T-helper 2 cell treated with Interferon-gamma antibody and Interleukin-4, amounts not matched to agents 5 μg/mL and 100 μg/mL, for 36 hours (primary cell): Measurements from ENCODE around the gene MAVS.
"Not testable (repeated sequence)": the region's sequence is repeated elsewhere in the genome, so short reads cannot be mapped to it uniquely, and the experiment has no call there.

Experiments
- DNase-seq: peaks from one replicate; pipeline ENCODE4 v3.0.0; 2021; ENCODE audit warnings: low spot score
- H3K27ac Mint-ChIP-seq: one replicate; pipeline ENCODE4 v1.8.0; 2021; ENCODE audit warnings: mild to moderate bottlenecking, mixed read lengths
- H3K27me3 Mint-ChIP-seq: one replicate; pipeline ENCODE4 v1.8.0; 2021; ENCODE audit warnings: low read depth, mixed read lengths
- H3K36me3 Mint-ChIP-seq: one replicate; pipeline ENCODE4 v1.8.0; 2021; ENCODE audit warnings: low read depth, mixed read lengths
- H3K4me1 Mint-ChIP-seq: one replicate; pipeline ENCODE4 v1.8.0; 2021; ENCODE audit warnings: low read depth, mixed read lengths
- H3K4me3 Mint-ChIP-seq: one replicate; pipeline ENCODE4 v1.8.0; 2022; ENCODE audit warnings: mild to moderate bottlenecking, moderate library complexity, mixed read lengths
- H3K9me3 Mint-ChIP-seq: one replicate; pipeline ENCODE4 v1.8.0; 2021; ENCODE audit warnings: mixed read lengths

Gene MAVS

DNA sequence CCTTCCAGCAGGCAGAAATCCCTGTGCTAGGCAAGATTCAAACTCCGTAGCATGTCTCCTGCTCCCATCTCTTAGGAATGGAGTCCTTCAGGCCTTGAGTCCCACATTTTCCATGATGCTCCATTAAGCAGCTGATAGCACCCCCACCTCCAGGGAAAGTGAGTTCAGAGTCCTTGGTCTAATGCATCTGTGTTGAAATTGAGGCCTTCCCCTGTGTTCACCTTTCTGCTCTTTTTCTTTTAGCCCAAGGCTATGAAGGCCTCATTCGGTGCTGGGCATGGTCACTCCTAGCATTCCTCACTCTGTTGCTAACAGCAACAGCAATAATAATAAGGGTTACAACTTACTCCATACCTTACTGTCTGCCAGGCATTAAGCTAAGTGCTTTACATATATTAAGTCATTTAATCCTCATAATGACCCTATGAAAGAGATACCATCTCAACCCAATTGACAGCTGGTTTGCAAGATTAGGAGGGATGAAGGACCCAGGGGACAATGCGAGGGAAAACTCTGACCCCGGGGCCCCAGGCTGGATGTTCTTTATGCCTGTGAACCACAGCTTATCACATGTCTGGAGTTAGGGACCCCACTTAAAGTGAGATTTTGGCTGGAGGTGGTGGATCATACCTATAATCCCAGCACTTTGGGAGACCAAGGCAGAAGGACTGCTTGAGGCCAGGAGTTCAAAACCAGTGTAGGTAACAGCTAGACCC, 25.1 kb downstream of the MAVS start:
- Mint-ChIP-seq H3K4me1 (peaks cover 4% of the 10 kb centered on the region), H3K4me3 (no peak overlapping the region), H3K36me3 (peaks cover 45% of the 10 kb centered on the region), H3K27me3 (no peaks in the 10 kb centered on the region), H3K9me3 (no peaks in the 10 kb centered on the region), H3K27ac (no peak overlapping the region)
- DNase-seq, result no peak

DNA sequence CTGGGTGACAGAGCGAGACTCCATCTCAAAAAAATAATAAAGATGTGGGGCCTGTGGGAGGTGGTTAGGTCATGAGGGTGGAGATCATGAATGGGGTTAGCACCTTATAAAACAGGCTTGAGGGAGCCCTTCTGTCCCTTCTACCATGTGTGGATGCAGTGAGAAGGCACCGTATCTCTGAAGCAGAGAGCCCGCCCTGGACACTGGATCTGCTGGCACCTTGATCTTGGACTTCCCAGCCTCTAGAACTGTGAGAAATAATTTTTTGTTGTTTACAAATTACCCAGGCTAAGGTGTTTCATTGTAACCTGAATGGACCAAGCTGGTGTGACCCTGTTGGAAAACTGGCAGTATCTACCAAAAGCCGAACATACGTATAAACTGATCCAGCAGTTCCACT, 26.9 kb downstream of the MAVS start:
- H3K36me3 Mint-ChIP-seq, result peaks cover 46% of the 10 kb centered on the region
- no peaks in the 10 kb centered on the region for H3K27me3 Mint-ChIP-seq
- H3K27ac Mint-ChIP-seq, result no peak overlapping the region
- DNase-seq, result no peak
- H3K9me3 Mint-ChIP-seq, result no peaks in the 10 kb centered on the region
- H3K4me1 Mint-ChIP-seq, result peaks cover 6% of the 10 kb centered on the region
- H3K4me3 Mint-ChIP-seq, result no peak overlapping the region

DNA sequence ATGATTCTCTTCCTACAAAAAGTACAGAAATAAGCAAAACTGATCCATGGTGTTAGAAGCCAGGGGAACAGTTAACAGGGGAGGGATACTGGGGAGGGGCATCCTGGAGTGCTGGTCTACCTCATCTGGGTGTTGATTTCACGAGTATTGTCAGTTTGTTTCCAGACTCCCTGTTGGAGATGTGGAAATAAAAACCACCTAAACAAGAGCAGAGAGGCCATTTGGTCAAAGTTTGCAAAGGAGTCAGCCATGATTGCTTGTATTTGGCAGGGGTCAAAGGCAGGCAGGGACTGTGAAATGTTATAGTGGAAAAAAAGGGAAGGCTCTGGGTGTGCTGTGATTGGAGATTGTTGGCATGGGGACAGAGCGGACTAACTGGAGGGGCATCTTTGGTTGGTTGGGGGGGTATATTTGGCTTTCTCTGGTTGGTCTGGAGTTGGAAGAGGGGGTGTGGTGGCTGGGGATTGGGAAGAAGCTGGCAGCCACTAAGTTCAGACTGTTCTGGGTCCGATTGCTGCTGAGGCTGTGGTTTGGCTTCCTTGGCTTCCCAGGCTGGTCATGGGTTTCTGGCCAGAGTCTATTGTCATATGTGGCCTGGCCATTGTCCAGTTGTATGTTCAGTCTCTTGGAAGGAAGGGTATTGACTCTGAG, 27.7 kb downstream of the MAVS start:
- Mint-ChIP-seq H3K4me1 (peaks cover 6% of the 10 kb centered on the region), H3K9me3 (no peaks in the 10 kb centered on the region)

DNA sequence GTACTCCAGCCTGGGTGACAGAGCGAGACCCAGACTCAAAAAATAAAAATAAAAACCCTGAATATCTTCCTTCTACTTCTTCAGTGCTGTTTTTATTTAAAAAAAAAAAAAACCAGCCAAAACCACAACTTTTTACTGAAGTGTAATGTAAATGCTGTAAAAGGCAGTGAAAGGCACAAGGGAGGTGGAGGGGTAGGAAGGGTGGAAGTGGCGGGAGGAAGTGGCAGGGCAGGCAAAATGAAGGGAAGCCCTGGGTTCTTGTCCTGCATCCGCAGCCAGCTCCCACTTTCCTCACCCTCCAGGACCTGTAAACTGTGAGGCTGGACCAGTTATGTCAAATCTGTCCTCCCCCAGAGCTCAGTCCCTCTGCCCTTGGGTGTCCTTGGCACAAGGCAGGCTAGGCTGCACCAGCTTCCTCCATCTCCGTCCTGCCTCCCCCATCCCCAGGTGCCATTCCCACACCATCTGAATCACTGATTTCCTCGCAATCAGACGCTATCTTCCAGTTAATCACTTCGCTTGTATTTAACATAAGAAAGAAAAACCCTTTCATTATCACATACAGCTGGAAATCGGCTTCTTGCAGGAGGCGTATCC, 28.8 kb downstream of the MAVS start:
- Mint-ChIP-seq H3K4me3 (no peak overlapping the region), H3K27ac (no peak overlapping the region), H3K9me3 (no peaks in the 10 kb centered on the region), H3K27me3 (no peaks in the 10 kb centered on the region), H3K36me3 (peaks cover 49% of the 10 kb centered on the region), H3K4me1 (peaks cover 6% of the 10 kb centered on the region)
- no peak for DNase-seq

More for the DNA sequence above, 27.7 kb downstream of the MAVS start:
- Mint-ChIP-seq H3K36me3 (peaks cover 49% of the 10 kb centered on the region), H3K4me3 (no peak overlapping the region), H3K27ac (peak overlapping the region; percentile 3), H3K27me3 (no peaks in the 10 kb centered on the region)
- no peak for DNase-seq

DNA sequence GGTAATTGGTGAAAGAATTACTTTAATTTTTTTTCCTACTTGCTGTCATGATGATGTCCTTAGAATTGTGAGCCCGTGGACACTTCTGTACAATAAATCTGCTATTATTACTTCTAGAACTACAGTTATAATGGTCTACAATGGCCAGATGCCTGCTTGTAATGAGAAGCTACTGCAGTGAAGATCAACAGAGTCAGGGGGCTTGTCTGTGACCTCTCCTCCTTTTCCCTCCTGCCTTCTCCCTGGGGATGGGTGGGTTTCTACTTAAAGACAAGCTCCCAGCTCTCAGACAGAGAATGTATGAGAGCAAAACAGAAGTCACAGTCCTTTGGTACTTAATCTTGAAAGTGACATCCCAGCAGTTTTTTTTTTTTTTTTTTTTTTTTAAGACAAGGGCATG, 29.4 kb downstream of the MAVS start:
- Mint-ChIP-seq H3K9me3 (no peaks in the 10 kb centered on the region), H3K27me3 (no peaks in the 10 kb centered on the region)

DNA sequence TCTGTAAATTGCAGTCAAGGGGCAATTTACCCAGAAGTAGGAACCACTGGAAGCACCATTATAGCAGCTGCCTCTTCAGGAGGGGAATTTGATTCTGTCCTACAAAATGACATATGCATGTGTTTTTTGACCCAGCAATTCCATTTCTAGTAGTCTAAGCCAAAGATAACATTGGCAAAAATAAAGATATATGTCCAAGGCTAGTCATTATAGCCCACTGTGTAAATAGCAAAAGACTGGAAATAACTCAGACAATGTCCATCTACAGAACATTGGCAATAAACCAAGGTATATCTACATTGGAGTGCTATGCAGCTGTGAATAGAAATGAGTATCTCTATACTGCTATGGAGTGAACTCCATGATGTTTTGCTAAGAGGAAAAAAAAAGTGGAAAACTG, 30.0 kb downstream of the MAVS start:
- DNase-seq, result no peak
- no peaks in the 10 kb centered on the region for H3K9me3 Mint-ChIP-seq
- no peak overlapping the region for H3K4me3 Mint-ChIP-seq
- no peak overlapping the region for H3K27ac Mint-ChIP-seq
- H3K36me3 Mint-ChIP-seq, result peaks cover 46% of the 10 kb centered on the region
- H3K4me1 Mint-ChIP-seq, result peaks cover 6% of the 10 kb centered on the region
- H3K27me3 Mint-ChIP-seq, result no peaks in the 10 kb centered on the region

More for the DNA sequence above, 29.4 kb downstream of the MAVS start:
- DNase-seq, result no peak
- no peak overlapping the region for H3K4me3 Mint-ChIP-seq
- H3K36me3 Mint-ChIP-seq, result peaks cover 47% of the 10 kb centered on the region
- H3K27ac Mint-ChIP-seq, result no peak overlapping the region
- peaks cover 6% of the 10 kb centered on the region for H3K4me1 Mint-ChIP-seq

DNA sequence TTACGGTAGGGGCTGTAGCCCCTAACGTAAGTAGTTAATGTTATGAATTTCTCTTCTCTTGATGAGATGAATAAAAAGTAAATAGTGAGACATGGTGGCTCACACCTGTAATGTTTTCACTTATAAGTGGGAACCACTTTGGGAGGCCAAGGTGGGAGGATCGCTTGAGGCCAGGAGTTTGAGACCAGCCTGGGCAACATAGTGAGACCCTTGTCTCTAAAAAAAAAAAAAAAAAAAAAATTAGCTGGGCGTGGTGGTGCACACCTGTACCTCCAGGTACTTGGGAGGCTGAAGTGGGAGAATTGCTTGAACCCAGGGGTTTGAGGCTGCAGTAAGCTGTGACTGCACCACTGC, 32.3 kb downstream of the MAVS start:
- not testable (repeated sequence) for H3K4me3 Mint-ChIP-seq, H3K27me3 Mint-ChIP-seq, H3K27ac Mint-ChIP-seq, H3K9me3 Mint-ChIP-seq, H3K4me1 Mint-ChIP-seq, DNase-seq
- H3K36me3 Mint-ChIP-seq, result peaks cover 31% of the 10 kb centered on the region

DNA sequence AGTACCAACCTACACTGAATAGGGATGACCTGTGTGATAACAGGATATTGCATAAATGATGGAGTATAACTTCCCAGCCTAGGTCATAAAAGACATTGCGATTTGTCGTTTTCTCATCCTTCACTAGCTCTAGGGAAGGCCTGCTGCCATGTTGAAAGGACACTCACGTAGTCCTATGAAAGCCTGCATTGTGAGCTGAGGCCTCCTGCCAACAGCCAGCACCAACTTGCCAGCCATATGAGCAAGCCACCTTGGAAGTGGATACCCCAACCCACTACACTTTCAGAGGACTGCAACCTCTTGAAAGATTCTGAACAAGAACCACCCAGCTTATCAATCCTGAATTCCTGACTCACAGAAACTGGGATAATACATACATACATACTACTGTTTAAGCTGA, 39.1 kb downstream of the MAVS start:
- no peaks in the 10 kb centered on the region for H3K27me3 Mint-ChIP-seq
- H3K36me3 Mint-ChIP-seq, result peaks cover 38% of the 10 kb centered on the region
- DNase-seq, result no peak
- no peaks in the 10 kb centered on the region for H3K9me3 Mint-ChIP-seq
- H3K27ac Mint-ChIP-seq, result no peak overlapping the region
- H3K4me3 Mint-ChIP-seq, result no peak overlapping the region
- peaks cover 15% of the 10 kb centered on the region for H3K4me1 Mint-ChIP-seq

DNA sequence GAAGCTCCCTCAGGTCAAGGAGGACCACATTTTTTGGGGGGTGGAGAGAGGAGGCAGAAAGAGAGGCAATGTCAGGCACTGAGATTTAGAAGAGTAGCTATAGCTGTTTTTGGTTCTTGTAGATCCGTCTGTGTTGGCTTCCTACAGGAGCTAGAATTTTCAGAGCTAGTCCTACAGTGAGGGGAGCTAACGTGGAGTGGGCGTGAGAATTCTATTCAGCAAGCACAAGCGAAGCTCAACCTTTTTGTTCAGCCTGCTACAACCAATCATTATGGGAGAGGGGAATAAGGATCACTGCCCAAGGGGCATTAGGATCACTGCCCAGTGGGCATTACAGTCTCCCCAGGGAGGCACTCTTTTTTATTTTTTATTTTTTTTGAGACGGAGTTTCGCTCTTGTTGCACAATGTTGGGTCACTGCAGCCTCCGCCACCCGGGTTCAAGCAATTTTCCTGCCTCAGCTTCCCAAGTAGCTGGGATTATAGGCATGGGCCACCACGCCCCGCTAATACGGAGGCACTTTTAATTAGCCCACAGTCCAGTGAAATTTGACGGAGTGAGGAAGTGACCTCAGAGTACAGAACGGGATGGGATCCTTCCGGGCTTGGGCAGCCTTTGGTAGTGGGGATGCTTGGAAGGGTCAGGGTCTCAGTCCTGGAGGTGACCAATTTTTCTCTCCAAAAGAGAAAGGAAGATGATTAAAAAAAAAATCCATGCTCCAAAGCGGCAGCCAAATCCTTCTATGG, 41.4 kb downstream of the MAVS start:
- peaks cover 35% of the 10 kb centered on the region for H3K4me1 Mint-ChIP-seq
- DNase-seq, result no peak
- H3K27me3 Mint-ChIP-seq, result no peaks in the 10 kb centered on the region
- H3K4me3 Mint-ChIP-seq, result peak overlapping the region; percentile 94
- no peaks in the 10 kb centered on the region for H3K9me3 Mint-ChIP-seq
- H3K27ac Mint-ChIP-seq, result peak overlapping the region; percentile 89
- peaks cover 49% of the 10 kb centered on the region for H3K36me3 Mint-ChIP-seq

DNA sequence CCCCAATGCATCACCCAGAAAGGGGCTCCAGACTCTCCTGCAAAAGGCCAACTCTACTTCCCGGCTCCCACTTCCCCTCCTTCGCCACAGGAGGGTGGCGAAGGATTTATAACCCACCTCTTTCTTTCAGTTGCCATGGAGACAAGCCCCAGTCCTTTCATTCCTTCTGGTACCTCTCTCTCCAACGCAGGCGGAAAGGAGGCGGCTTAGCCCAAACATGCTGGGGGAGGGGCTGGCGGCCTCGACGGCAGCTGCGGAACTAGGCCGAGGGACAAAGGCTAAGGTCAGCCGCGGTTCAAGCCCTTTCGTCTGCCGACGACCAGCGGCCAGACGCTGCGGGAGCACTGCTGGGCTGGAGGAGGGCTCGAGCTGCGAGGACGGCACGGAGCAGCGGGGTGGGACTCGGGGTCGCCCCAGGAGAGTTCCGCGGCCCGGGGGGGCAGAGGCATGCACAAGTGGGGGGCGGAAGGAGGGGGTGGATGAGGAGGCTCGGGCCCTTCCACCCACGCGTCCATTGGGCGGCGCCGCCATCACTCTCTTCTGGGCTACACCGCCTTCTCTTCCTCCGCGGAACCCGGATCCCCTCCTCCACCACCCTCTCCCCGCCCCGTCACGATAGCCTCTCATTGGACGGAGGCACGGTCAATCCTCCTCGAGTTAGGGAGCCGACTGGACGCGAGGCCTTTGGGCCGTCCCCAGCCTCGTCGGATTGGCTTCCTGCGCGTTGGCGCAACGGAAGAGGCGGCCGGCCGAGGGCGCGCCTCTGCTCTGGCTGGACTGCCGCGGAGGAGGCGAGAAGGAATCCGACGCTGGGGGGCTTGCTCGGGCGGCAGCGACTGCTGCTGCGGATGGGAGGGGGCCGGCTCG, 42.2 kb downstream of the MAVS start, which contains the start of gene PANK2:
Gene PANK2 (plus strand): TSS at position 766 of the 867 bp plus-strand sequence.
- DNase-seq, result peak; percentile 96
- peaks cover 54% of the 10 kb centered on the region for H3K36me3 Mint-ChIP-seq
- no peaks in the 10 kb centered on the region for H3K27me3 Mint-ChIP-seq
- no peaks in the 10 kb centered on the region for H3K9me3 Mint-ChIP-seq
- H3K4me1 Mint-ChIP-seq, result peaks cover 41% of the 10 kb centered on the region
- H3K27ac Mint-ChIP-seq, result peak within 1 kb of the TSS; percentile 94
- H3K4me3 Mint-ChIP-seq, result peak within 1 kb of the TSS; percentile 98

DNA sequence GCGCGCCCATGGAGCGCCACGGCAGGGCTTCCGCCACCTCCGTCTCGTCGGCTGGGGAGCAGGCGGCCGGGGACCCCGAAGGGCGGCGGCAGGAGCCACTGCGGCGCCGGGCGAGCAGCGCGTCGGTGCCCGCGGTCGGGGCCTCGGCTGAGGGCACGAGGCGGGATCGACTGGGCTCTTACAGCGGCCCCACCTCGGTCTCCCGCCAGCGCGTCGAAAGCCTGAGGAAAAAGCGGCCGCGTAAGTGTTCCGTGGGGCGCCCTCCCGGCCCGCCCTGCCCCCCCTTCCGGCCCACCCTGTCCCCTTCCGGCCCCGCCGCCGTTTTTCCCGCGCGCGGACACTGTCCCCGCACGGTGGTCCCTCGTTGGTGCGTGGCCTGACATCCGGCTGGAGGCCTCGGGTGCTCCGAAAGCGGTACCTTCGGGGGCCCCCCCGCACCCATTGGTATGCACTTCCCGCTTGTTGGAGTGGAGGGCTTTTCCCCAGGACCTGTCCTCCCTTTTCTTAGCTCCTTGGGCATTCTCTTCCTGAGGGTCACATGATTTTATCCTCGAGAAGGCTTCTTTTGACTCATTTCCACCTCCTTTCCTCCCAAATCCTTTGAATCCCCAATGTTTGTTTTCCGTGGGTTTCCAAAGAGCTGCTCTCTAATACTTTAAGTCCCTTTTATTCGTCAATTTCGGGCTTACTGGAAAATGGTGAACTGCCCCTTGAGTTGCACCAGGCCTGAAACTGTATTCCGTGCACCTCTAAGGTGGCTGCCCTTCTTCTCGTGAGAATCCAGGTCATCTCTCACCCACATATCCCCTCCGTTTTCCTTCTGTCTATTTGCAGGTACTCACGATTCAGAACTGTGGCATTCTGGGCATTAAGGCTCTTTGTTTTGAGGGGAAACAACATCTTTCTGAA, 43.1 kb downstream of the MAVS start:
- Mint-ChIP-seq H3K9me3 (no peaks in the 10 kb centered on the region), H3K27me3 (no peaks in the 10 kb centered on the region), H3K27ac (peak overlapping the region; percentile 94), H3K4me1 (peaks cover 43% of the 10 kb centered on the region), H3K4me3 (peak overlapping the region; percentile 98), H3K36me3 (peaks cover 56% of the 10 kb centered on the region)
- no peak for DNase-seq

DNA sequence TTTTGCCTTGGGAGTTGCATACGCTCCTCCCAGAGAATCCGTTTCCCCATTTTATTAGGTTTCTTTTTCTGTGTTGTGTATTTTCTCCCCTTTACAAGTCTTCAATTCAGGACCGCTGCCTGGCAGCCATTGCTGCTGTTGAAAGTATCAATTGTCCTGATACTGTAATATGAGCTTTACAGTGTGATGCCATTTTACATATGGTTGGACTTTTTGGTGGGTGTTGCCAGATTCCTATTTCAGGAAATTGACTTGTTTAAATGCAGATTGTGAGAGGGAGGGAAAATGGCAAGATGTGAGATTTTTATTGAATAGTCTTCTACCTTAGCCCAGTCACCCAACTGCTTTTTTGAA, 43.7 kb downstream of the MAVS start:
- Mint-ChIP-seq H3K4me1 (peaks cover 46% of the 10 kb centered on the region), H3K27ac (peak overlapping the region; percentile 94), H3K4me3 (peak overlapping the region; percentile 98), H3K27me3 (no peaks in the 10 kb centered on the region), H3K36me3 (peaks cover 56% of the 10 kb centered on the region), H3K9me3 (no peaks in the 10 kb centered on the region)
- DNase-seq, result no peak
